Breast epithelium (tissue), 3 donors: ENCODE measurements around the gene GCHFR.

Source experiments
- CTCF ChIP-seq, 3 donors: fragments of 450-650 bp; IDR thresholded peaks; one replicate each; pipeline ENCODE4 v1.5.1; 2016 to 2017; ENCODE audit warnings: antibody characterized with exemption in 3 of 3, mild to moderate bottlenecking in 3 of 3, moderate library complexity in 3 of 3
- POLR2A ChIP-seq: fragments of 450-650 bp; IDR thresholded peaks from one replicate; pipeline ENCODE4 v1.6.1; 2016; ENCODE audit warnings: antibody characterized with exemption, mild to moderate bottlenecking, moderate library complexity
- POLR2AphosphoS5 ChIP-seq, 3 donors: sonication (generic); formaldehyde crosslinking; IDR thresholded peaks; one replicate each; pipeline ENCODE4 v1.6.1; 2017; ENCODE audit warnings: antibody characterized with exemption in 3 of 3

GRCh38 chr15:40769274-40770146 is 5.6 kb downstream of the GCHFR start, which contains the start of gene C15orf62:
- TF ChIP-seq POLR2A (no peak), CTCF (IDR thresholded peaks at IDR 0.05) (no peak), POLR2AphosphoS5 (IDR thresholded peaks at IDR 0.05) (peak in 1 of 3 donors; percentile 8)
